GM23338 (cell line): ENCODE results near the gene EFCC1. TPM values are rescaled to one million over a fixed set of nuclear protein-coding genes. Genes with fewer than 3 reads are reported as not detected.

Experiments used
- CREB1 ChIP-seq: fragments of 250-450 bp; sonication (Bioruptor Pico); IDR thresholded peaks from 2 replicates; pipeline ENCODE4 v1.5.0; 2020; ENCODE audit warnings: low read depth, mild to moderate bottlenecking, moderate library complexity
- ETS1 ChIP-seq: IDR thresholded peaks from 2 replicates; pipeline ENCODE4 v1.6.1; 2016; ENCODE audit warnings: antibody characterized with exemption
- EZH2 ChIP-seq: fragments of 200-600 bp; sonication (generic); IDR thresholded peaks from one replicate; pipeline ENCODE4 v1.8.0; 2017; ENCODE audit warnings: antibody characterized with exemption, mild to moderate bottlenecking, low read depth; ENCODE audit not compliant: unreplicated experiment
- EZH2phosphoT487 ChIP-seq: fragments of 200-600 bp; sonication (generic); IDR thresholded peaks from one replicate; pipeline ENCODE4 v1.8.1; 2018; ENCODE audit warnings: antibody characterized with exemption; ENCODE audit not compliant: unreplicated experiment
- NANOG ChIP-seq: IDR thresholded peaks from 2 replicates; pipeline ENCODE4 v1.6.1; 2016; ENCODE audit warnings: antibody characterized with exemption, borderline replicate concordance
- POLR2AphosphoS5 ChIP-seq: IDR thresholded peaks from 2 replicates; pipeline ENCODE4 v1.6.1; 2016; ENCODE audit warnings: antibody characterized with exemption, low read depth
- ZNF114 ChIP-seq: fragments of 250-450 bp; sonication (Bioruptor Pico); IDR thresholded peaks from 2 replicates; pipeline ENCODE4 v1.5.0; 2020; ENCODE audit warnings: mild to moderate bottlenecking, moderate library complexity
- ZNF331 ChIP-seq: fragments of 250-450 bp; sonication (Bioruptor Pico); IDR thresholded peaks from 2 replicates; pipeline ENCODE4 v1.5.0; 2020; ENCODE audit warnings: low read depth, mild to moderate bottlenecking, moderate library complexity
- ZNF462 ChIP-seq: fragments of 250-450 bp; sonication (Bioruptor Pico); IDR thresholded peaks from 2 replicates; pipeline ENCODE4 v1.5.0; 2020; ENCODE audit warnings: mild to moderate bottlenecking, moderate library complexity
- polyA plus RNA-seq: library from polyadenylated mRNA; unstranded; fragments of >200 nt; fragmentation: Nextera tagmentation; extraction: Ambion mirVana; gene quantifications from 2 replicates; pipeline ENCODE4 v1.2.1, GENCODE V29; 2016
- total RNA-seq: library from RNA; depleted of rRNA; stranded (reverse); fragments of >200 nt; shearing (Covaris generic); gene quantifications from 2 replicates; pipeline ENCODE4 v1.2.3, GENCODE V29; 2014
- TF ChIP-seq, protein P1 (sequence below), 2 experiments: fragments of 200-600 bp in 1 of 2; sonication (generic) in 1 of 2; conservative IDR thresholded peaks; 2 replicates each; pipeline versions ENCODE4 v1.5.1 to v1.6.1; 2016 to 2017; ENCODE audit warnings: antibody characterized with exemption in 2 of 2, low read depth in 2 of 2, mild to moderate bottlenecking in 2 of 2, moderate library complexity in 1 of 2

Gene EFCC1
- total and polyA plus RNA-seq, 2 experiments from 2014 or later = not detected

DNA sequence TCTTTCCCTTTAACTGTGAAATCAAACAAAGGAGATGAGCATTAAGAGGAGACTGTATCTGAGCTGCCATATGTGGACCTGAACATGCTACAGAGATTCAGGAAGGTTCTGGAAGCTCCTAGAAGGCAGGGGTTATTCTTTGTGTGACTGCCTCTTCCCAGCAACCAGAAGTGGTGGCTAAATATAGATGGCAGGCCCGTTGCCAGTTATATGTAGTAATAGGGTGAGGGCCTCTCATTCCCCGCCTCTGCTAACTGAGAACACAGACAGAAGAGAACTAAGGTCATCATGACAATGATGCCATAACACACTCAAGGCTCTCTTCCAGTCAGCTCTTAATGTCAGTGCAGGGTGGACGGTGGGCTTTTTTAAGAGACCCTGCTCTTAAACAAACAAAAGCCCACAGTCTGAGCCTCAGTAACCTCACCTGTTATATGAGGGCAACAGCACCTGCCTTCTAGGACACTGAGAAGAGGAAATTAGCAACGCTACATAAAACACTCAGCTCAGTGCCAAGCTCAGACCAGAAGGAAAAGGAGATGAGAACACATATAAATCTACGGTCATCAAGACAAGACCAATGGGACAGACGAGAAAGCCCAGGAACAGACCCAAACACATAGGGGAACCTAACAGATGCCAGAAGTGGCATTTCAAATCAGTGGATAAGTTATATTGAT, 29.5 kb upstream of the EFCC1 start (continued):
- TF ChIP-seq ZNF462 (CRISPR knock-in tag) (no peak), CREB1 (CRISPR knock-in tag) (no peak), EZH2phosphoT487 (no peak), ETS1 (no peak), EZH2 (no peak), POLR2AphosphoS5 (no peak), ZNF114 (no peak), ZNF331 (CRISPR knock-in tag) (no peak), NANOG (no peak)
- TF ChIP-seq, protein P1, sequence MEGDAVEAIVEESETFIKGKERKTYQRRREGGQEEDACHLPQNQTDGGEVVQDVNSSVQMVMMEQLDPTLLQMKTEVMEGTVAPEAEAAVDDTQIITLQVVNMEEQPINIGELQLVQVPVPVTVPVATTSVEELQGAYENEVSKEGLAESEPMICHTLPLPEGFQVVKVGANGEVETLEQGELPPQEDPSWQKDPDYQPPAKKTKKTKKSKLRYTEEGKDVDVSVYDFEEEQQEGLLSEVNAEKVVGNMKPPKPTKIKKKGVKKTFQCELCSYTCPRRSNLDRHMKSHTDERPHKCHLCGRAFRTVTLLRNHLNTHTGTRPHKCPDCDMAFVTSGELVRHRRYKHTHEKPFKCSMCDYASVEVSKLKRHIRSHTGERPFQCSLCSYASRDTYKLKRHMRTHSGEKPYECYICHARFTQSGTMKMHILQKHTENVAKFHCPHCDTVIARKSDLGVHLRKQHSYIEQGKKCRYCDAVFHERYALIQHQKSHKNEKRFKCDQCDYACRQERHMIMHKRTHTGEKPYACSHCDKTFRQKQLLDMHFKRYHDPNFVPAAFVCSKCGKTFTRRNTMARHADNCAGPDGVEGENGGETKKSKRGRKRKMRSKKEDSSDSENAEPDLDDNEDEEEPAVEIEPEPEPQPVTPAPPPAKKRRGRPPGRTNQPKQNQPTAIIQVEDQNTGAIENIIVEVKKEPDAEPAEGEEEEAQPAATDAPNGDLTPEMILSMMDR (conservative IDR thresholded peaks at IDR 0.05; ENCODE audit: low read depth in 2 of 2) = no peak
